Thyroid gland (tissue), 4 donors: ENCODE data around the gene OR10A6.

Experiments used
- POLR2A ChIP-seq, 2 donors: fragments of 450-650 bp; IDR thresholded peaks; one replicate each; pipeline ENCODE4 v1.6.1; 2017; ENCODE audit warnings: antibody characterized with exemption in 2 of 2, mild to moderate bottlenecking in 2 of 2, moderate library complexity in 1 of 2
- TF ChIP-seq, protein P1 (sequence below), 6 experiments: fragments of 200-600 bp in 3 of 6; fragments of 450-650 bp in 3 of 6; sonication (generic) in 3 of 6; IDR thresholded peaks; one replicate each; pipeline ENCODE4 v1.5.1; 2016 to 2019; ENCODE audit warnings: antibody characterized with exemption in 6 of 6, mild to moderate bottlenecking in 2 of 6, inconsistent platforms in 1 of 6, moderate library complexity in 1 of 6

DNA sequence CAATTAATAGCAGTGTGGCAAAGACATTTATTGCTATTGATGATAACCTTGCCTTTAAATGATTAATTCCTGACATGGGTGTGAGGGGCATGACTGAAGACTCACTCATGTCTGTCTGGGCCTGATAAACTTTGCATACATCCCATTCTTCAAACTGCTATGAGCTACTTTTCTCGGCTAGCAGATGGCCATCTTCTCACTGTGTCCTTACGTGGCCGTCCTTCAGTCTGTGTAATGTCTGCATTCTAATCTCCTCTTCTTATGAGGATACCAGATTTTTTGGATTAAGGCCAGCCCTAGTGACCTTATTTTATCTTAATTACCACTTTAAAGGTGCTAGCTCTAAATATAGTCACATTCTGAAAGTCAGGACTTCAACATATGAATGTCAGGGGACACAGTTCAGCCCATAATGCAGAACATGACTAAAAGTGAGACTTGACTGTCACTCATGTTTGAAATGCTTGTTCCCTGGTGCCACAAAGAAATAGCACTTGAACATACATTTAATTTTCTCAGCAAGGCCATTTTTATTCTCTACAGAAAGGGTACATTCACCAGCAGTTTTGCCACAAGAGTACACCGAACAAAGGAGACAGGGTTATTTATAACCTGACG lies 32.3 kb downstream of the OR10A6 start:
- TF ChIP-seq POLR2A (IDR thresholded peaks at IDR 0.05): no peak
- TF ChIP-seq, protein P1, sequence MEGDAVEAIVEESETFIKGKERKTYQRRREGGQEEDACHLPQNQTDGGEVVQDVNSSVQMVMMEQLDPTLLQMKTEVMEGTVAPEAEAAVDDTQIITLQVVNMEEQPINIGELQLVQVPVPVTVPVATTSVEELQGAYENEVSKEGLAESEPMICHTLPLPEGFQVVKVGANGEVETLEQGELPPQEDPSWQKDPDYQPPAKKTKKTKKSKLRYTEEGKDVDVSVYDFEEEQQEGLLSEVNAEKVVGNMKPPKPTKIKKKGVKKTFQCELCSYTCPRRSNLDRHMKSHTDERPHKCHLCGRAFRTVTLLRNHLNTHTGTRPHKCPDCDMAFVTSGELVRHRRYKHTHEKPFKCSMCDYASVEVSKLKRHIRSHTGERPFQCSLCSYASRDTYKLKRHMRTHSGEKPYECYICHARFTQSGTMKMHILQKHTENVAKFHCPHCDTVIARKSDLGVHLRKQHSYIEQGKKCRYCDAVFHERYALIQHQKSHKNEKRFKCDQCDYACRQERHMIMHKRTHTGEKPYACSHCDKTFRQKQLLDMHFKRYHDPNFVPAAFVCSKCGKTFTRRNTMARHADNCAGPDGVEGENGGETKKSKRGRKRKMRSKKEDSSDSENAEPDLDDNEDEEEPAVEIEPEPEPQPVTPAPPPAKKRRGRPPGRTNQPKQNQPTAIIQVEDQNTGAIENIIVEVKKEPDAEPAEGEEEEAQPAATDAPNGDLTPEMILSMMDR (IDR thresholded peaks at IDR 0.05): no peak
